ENCODE results near the gene PIK3IP1.
"Not testable (repeated sequence)": the region's sequence is repeated elsewhere in the genome, so short reads cannot be mapped to it uniquely, and the experiment has no call there.

PIK3IP1 gene

GRCh38 chr22:31292236-31292989 lies at the start of gene PIK3IP1:
PIK3IP1 (minus strand) TSS chr22:31292488; CDS start chr22:31292344, 144 bp downstream.
- peak; percentile 78 for DNase-seq (ENCODE audit: low spot score)

- no peak for DNase-seq (ENCODE audit: low spot score)
These were observed 49.2 kb upstream of the PIK3IP1 start for GRCh38 chr22:31341386-31342088.

GRCh38 chr22:31340765-31341247 lies 48.5 kb upstream of the PIK3IP1 start:
- no peak for DNase-seq (ENCODE audit: low spot score)

- DNase-seq (ENCODE audit: low spot score): no peak
These were observed 48.1 kb upstream of the PIK3IP1 start for GRCh38 chr22:31340360-31340759.

GRCh38 chr22:31339148-31339832 lies 47.0 kb upstream of the PIK3IP1 start:
- DNase-seq (ENCODE audit: low spot score): no peak

- no peak for DNase-seq (ENCODE audit: low spot score)
These were observed 44.9 kb upstream of the PIK3IP1 start for GRCh38 chr22:31337178-31337577.

GRCh38 chr22:31334329-31334728 lies 42.0 kb upstream of the PIK3IP1 start:
- DNase-seq (ENCODE audit: low spot score): no peak

- DNase-seq (ENCODE audit: low spot score): no peak
These were observed 41.4 kb upstream of the PIK3IP1 start for GRCh38 chr22:31333641-31334040.

- no peak for DNase-seq (ENCODE audit: low spot score)
These were observed 40.6 kb upstream of the PIK3IP1 start for GRCh38 chr22:31332886-31333285.

GRCh38 chr22:31332010-31332409 lies 39.7 kb upstream of the PIK3IP1 start:
- DNase-seq (ENCODE audit: low spot score): no peak

GRCh38 chr22:31329453-31330215 lies 37.3 kb upstream of the PIK3IP1 start:
- no peak for DNase-seq (ENCODE audit: low spot score)

GRCh38 chr22:31329029-31329428 lies 36.7 kb upstream of the PIK3IP1 start:
- peak; percentile 15 for DNase-seq (ENCODE audit: low spot score)

- no peak for DNase-seq (ENCODE audit: low spot score)
These were observed 36.3 kb upstream of the PIK3IP1 start for GRCh38 chr22:31328544-31328960.

- no peak for DNase-seq (ENCODE audit: low spot score)
These were observed 35.7 kb upstream of the PIK3IP1 start for GRCh38 chr22:31327806-31328543.

- DNase-seq (ENCODE audit: low spot score): no peak
These were observed 34.6 kb upstream of the PIK3IP1 start for GRCh38 chr22:31326877-31327276.

GRCh38 chr22:31323578-31324550 lies 31.6 kb upstream of the PIK3IP1 start:
- no peak for DNase-seq (ENCODE audit: low spot score)

GRCh38 chr22:31321421-31321820 lies 29.1 kb upstream of the PIK3IP1 start:
- no peak for DNase-seq (ENCODE audit: low spot score)

GRCh38 chr22:31314220-31314619 lies 21.9 kb upstream of the PIK3IP1 start:
- DNase-seq (ENCODE audit: low spot score): not testable (repeated sequence)

- peak; percentile 37 for DNase-seq (ENCODE audit: low spot score)
These were observed 21.3 kb upstream of the PIK3IP1 start for GRCh38 chr22:31313366-31314147.
